Measurements from ENCODE around the gene CDK4.

Gene CDK4

DNA sequence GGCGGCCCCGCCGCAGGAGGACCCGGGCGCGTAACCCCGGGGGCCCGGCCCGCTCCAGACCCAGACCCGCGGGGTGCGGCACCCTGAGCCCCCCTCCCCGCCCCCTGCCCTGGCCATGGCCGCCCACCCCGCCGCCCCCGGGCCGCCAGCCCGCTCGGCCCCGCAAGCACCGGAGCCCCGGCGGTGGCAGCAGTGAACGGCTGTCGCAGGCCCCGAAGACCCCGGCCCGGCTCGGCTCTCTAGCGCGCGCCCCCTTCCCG, 3.0 kb upstream of the CDK4 start:
- DNase-seq, result no peak

GRCh38 chr12:57754411-57755193, 2.5 kb upstream of the CDK4 start, which contains the start of gene MARCHF9:
MARCHF9 (plus strand) TSS chr12:57755103; CDS start chr12:57755529, 426 bp downstream.
- peak; percentile 75 for DNase-seq

DNA sequence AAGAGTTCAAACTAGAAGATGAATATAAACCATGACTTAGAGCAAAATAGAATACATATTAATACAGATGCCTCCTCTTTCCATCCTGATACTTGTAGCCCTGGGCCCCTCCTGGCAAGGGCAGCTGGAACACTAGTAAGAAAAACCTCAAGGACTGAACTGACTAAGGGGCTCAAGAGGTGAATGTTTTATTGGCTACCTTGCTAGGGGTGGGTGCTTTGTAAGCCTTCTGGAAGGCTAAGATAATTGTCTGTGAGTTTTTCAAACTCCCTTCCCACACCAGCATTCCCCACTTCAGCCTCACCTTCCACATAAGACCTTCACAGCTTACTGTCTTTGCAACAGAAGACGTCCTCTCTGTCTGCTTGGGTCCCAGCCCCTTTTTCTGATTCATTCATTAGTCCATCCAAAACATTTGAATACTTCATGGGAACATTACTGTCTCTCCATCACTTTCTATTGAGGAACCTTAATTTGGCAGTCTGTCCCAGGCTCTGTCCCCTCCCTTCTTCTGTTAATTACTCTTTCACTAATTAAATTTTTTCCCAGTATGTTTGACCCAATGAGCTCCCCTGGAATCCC, 1.7 kb upstream of the CDK4 start:
- DNase-seq, result no peak

GRCh38 chr12:57752668-57753000, 524 bp upstream of the CDK4 start:
- DNase-seq, result no peak

- no peak for DNase-seq
Observed at GRCh38 chr12:57751432-57751787, 700 bp downstream of the CDK4 start.

- DNase-seq, result no peak
Observed at GRCh38 chr12:57750561-57751431, 1.3 kb downstream of the CDK4 start.

GRCh38 chr12:57749061-57749460, 3.0 kb downstream of the CDK4 start:
- DNase-seq, result no peak

- no peak for DNase-seq
Observed at GRCh38 chr12:57746025-57746424, 6.1 kb downstream of the CDK4 start.

GRCh38 chr12:57745485-57745881, 6.6 kb downstream of the CDK4 start:
- DNase-seq, result no peak

GRCh38 chr12:57744777-57745484, 7.2 kb downstream of the CDK4 start, which contains the start of gene TSPAN31:
TSPAN31 (plus strand) TSS chr12:57745039; CDS start chr12:57745155, 116 bp downstream.
- DNase-seq, result peak; percentile 99

DNA sequence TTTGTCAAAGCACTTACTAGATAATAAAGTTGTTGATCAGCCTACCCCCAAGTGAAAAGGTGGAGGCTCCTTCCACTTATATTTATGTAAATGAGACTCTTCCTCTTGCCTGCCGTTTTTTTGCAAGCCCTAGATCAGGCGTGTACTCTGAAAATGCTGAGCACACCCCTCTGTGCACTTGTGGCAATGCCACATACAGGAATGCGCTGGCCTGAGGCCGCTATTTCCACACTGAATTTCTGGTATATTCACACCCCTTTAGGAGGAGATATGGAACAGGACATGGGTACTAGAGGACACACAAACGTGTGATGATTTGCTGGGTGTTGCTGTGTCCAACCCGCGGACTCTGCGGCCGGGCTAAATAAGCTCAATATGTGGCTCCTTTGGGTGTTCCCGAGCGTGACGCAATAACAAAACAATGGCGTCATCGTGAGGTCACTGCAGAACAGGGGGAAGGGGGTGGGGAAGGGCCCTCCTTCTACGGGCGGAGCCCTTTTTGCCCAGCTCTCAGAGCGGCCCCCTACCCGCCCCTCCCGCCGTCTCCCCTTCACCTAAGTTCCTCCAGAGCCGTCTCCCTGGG, 7.8 kb downstream of the CDK4 start:
- no peak for DNase-seq

- DNase-seq, result no peak
Observed at GRCh38 chr12:57743769-57744168, 8.3 kb downstream of the CDK4 start.

- no peak for DNase-seq
Observed at GRCh38 chr12:57741844-57742738, 10.0 kb downstream of the CDK4 start.

DNA sequence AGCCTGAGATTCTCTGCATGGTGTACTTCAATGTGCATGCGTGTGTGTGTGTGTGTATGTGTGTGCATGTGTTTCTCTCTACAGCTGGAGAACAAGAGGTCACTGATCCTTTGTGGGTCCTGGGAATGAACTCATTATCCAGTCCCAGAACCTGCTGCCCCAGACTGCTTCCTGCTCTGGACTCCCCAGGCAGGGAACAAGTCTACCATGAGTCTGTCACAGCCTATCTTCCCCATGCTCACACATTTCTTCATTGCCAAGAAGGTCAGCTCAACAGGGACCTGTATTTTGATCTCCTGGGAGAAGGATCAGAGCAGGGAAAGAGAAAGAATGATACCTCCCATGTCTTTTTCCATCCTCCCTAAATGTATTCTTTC, 10.7 kb downstream of the CDK4 start:
- no peak for DNase-seq

- DNase-seq, result no peak
Observed at GRCh38 chr12:57740656-57741412, 11.3 kb downstream of the CDK4 start.

GRCh38 chr12:57739914-57740538, 12.1 kb downstream of the CDK4 start:
- DNase-seq, result no peak

DNA sequence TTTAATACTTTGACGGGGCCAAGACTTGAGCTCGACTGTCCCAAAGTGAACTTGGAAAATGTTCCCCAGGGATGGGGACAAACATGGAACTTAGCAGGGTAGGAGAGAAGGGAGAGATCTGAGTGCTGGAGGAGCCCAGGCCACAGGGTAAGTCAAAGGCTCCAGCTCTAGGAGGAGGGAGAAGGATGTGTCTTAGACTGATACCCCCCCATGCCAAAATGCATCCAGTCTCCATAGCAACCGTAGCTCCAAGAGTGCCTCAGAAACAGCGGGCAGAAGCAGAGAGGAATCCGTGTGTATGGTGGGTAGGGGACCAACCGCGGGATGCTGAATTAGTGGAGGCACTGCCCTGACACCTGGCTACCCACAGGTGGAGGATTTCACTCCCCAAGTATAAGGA, 12.7 kb downstream of the CDK4 start:
- DNase-seq, result no peak

DNA sequence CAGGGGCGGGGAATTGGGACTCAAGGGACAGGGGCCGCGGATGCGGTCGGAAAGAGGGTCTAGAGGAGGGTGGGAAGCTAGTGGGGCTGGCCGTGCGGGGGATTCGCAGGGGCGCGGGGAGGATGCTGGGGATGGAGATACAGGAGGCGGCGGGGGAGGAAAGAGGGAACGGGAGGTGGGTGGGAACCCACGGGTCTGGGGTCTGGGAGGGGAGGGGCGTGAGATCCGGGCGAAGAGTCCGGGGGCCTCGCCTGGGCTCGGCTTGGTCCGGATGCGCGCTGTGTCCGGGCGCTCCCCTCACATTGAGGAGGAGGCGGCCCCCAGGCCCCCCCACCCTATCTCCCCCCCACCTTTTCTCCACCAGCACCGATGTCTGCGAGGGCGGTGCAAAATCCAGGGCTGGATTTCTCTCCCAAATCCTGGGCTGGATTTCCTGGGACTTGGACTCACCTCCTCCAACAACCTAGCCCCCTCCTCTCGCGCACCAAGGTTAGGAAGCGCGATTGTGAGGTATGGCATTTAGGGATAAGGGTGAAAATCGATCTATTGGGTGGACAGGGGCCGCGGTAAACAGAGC, 13.4 kb downstream of the CDK4 start, which contains the start of gene AGAP2:
Gene AGAP2, minus strand, starts transcription at position 82 of the 577 bp plus-strand sequence. CDS start 496 bp downstream, outside the sequence.
- peak; percentile 87 for DNase-seq

- peak; percentile 71 for DNase-seq
Observed at GRCh38 chr12:57737467-57738460, 14.3 kb downstream of the CDK4 start.

Measured in eye (tissue), 1 donor.